ENCODE data around the gene SHISA4. TPM values are rescaled to one million over a fixed set of nuclear protein-coding genes. Genes with fewer than 3 reads are reported as not detected.

The SHISA4 gene
- polyA plus RNA-seq, 3 donors = 1.5 to 3.1 (median 2.3) TPM

- H3K9me3 Mint-ChIP-seq = peaks cover 3 to 6% (median 4%) of the 10 kb centered on the region in 7 donors
- Histone ChIP-seq H3K36me3 (replicated peaks in 1 of 2; ENCODE audit: control insufficient read depth in 1 of 2, insufficient read depth in 2 of 2, low read length in 2 of 2) (peaks cover 2 to 6% of the 10 kb centered on the region in 2 donors), H4K20me1 (ENCODE audit: insufficient read depth, low read length) (peaks cover 73% of the 10 kb centered on the region), H3K4me3 (replicated peaks in 1 of 3; ENCODE audit: low read depth in 2 of 3, low read length in 3 of 3) (no peak overlapping the region), H3K79me2 (ENCODE audit: insufficient read depth, low read length) (peaks cover 100% of the 10 kb centered on the region), H2AFZ (ENCODE audit: insufficient read depth, low read depth, low read length, poor library complexity, severe bottlenecking) (no peak overlapping the region), H3K4me2 (replicated peaks; ENCODE audit: extremely low read depth, low read length, poor library complexity, severe bottlenecking) (no peak overlapping the region), H3K4me1 (ENCODE audit: control insufficient read depth in 1 of 2, insufficient read depth in 2 of 2, low read length in 2 of 2) (peaks cover 10 to 24% of the 10 kb centered on the region in 2 donors), H3K27ac (ENCODE audit: low read depth in 1 of 2, low read length in 2 of 2) (no peak overlapping the region), H3K9me3 (replicated peaks in 1 of 2; ENCODE audit: control insufficient read depth in 1 of 2, insufficient read depth in 1 of 2, low read length in 2 of 2) (no peaks in the 10 kb centered on the region), H3K27me3 (ENCODE audit: control insufficient read depth in 2 of 2, insufficient read depth in 2 of 2, low read length in 2 of 2) (no peaks in the 10 kb centered on the region), H3K9ac (ENCODE audit: insufficient read depth, low read length, poor library complexity, severe bottlenecking) (no peak overlapping the region)
- 67% methylated on average over 1 of the region's 2 CpGs for WGBS (ENCODE audit: insufficient coverage)
- H3K27me3 Mint-ChIP-seq (ENCODE audit: low read depth in 3 of 3) = no peaks in the 10 kb centered on the region
- H3K4me1 Mint-ChIP-seq = peaks cover 33% of the 10 kb centered on the region
- H3K4me3 Mint-ChIP-seq = no peak overlapping the region
- no peak for TF ChIP-seq CTCF (IDR thresholded peaks at IDR 0.05)
- peak overlapping the region in 3 of 7 donors; percentile 29 to 76 (median 66) for H3K27ac Mint-ChIP-seq
- peak in 1 of 3 donors; percentile 6 for DNase-seq
- intact Hi-C loops (cut with micrococcal nuclease) = no loop called here
- peaks cover 4% of the 10 kb centered on the region in 2 donors for H3K36me3 Mint-ChIP-seq
Observed at GRCh38 chr1:201841265-201841912, 47.3 kb upstream of the SHISA4 start.

- Histone ChIP-seq H3K4me2 (replicated peaks; ENCODE audit: extremely low read depth, low read length, poor library complexity, severe bottlenecking) (no peak overlapping the region), H3K36me3 (replicated peaks in 1 of 2; ENCODE audit: control insufficient read depth in 1 of 2, insufficient read depth in 2 of 2, low read length in 2 of 2) (peaks cover 3 to 10% of the 10 kb centered on the region in 2 donors), H3K79me2 (ENCODE audit: insufficient read depth, low read length) (peaks cover 100% of the 10 kb centered on the region), H3K27ac (ENCODE audit: low read depth in 1 of 2, low read length in 2 of 2) (peak overlapping the region in 1 of 2 donors; percentile 58), H3K4me1 (ENCODE audit: control insufficient read depth in 1 of 2, insufficient read depth in 2 of 2, low read length in 2 of 2) (peaks cover 10 to 24% of the 10 kb centered on the region in 2 donors), H3K9ac (ENCODE audit: insufficient read depth, low read length, poor library complexity, severe bottlenecking) (no peak overlapping the region), H4K20me1 (ENCODE audit: insufficient read depth, low read length) (peaks cover 62% of the 10 kb centered on the region), H3K27me3 (ENCODE audit: control insufficient read depth in 2 of 2, insufficient read depth in 2 of 2, low read length in 2 of 2) (no peaks in the 10 kb centered on the region), H3K9me3 (replicated peaks in 1 of 2; ENCODE audit: control insufficient read depth in 1 of 2, insufficient read depth in 1 of 2, low read length in 2 of 2) (no peaks in the 10 kb centered on the region), H2AFZ (ENCODE audit: insufficient read depth, low read depth, low read length, poor library complexity, severe bottlenecking) (no peak overlapping the region), H3K4me3 (replicated peaks in 1 of 3; ENCODE audit: low read depth in 2 of 3, low read length in 3 of 3) (no peak overlapping the region)
- Mint-ChIP-seq H3K4me3 (no peak overlapping the region), H3K27me3 (ENCODE audit: low read depth in 3 of 3) (no peaks in the 10 kb centered on the region), H3K36me3 (peaks cover 6 to 13% of the 10 kb centered on the region in 2 donors), H3K4me1 (peaks cover 30% of the 10 kb centered on the region), H3K27ac (peak overlapping the region in 4 of 7 donors; percentile 41 to 71 (median 54)), H3K9me3 (peaks cover 2 to 4% (median 4%) of the 10 kb centered on the region in 7 donors)
- DNase-seq = peak; percentile 6 to 29 (median 9)
- TF ChIP-seq CTCF (IDR thresholded peaks at IDR 0.05) = no peak
- intact Hi-C loops (cut with micrococcal nuclease) = no loop called here
- WGBS (ENCODE audit: insufficient coverage) = no CpG with 5 or more reads among the region's 2 CpGs
Observed at GRCh38 chr1:201842472-201843027, 46.1 kb upstream of the SHISA4 start.
